Measurements from ENCODE around the gene CEMIP.

The CEMIP gene

DNA sequence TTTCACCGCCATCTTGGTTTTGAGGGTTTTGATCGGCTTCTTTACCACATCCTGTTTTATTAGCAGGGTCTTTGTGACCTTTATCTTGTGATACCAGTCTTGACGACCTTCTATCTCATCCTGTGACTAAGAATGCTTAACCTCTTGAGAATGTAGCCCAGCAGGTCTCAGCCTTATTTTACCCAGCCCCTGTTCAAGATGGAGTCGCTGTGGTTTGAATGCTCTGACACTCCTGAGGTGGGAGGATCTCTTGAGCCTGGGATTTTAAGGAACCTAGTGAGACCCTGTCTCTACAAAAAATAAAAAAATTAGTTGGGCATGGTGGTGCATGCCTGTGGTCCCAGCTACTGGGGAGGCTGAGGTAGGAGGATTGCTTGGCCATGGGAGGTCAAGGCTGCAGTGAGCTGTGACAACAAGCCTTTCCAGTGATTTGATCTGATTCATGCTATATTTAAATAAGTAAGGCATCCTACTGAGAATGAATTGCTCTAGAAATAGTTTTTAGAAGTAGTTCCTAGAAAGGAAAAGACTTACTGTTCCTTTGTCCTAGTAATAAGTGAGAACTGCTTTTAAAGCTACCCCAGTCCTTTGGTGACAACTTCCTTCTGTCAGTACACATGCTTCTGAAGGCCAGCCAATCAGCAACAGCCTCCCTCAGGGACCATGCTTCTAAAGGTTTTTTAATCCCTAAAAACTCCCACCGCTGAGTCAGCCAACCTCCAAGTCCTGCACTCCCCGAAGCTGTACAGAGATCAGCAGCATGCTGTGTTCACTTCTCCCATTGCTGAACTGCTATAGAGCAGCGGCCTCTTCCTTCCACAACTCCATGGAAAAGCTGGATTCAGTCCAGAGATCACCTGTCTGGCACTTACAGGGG, 9.1 kb upstream of the CEMIP start:
- Histone ChIP-seq H3K4me1 (ENCODE audit: control insufficient read depth in 2 of 2, insufficient read depth in 2 of 2, low read length in 2 of 2) (no peaks in the 10 kb centered on the region), H3K4me3 (ENCODE audit: low read length in 2 of 2) (no peak overlapping the region), H3K27ac (ENCODE audit: low read depth in 2 of 2, low read length in 2 of 2) (no peak overlapping the region), H3K9me3 (ENCODE audit: control insufficient read depth in 2 of 2, low read length in 2 of 2) (no peaks in the 10 kb centered on the region), H3K27me3 (ENCODE audit: control insufficient read depth in 2 of 2, insufficient read depth in 2 of 2, low read length in 2 of 2) (no peaks in the 10 kb centered on the region), H3K9ac (ENCODE audit: low read depth in 1 of 2, low read length in 2 of 2) (no peak overlapping the region), H3K36me3 (ENCODE audit: control insufficient read depth in 2 of 2, insufficient read depth in 2 of 2, low read length in 2 of 2) (no peaks in the 10 kb centered on the region)

DNA sequence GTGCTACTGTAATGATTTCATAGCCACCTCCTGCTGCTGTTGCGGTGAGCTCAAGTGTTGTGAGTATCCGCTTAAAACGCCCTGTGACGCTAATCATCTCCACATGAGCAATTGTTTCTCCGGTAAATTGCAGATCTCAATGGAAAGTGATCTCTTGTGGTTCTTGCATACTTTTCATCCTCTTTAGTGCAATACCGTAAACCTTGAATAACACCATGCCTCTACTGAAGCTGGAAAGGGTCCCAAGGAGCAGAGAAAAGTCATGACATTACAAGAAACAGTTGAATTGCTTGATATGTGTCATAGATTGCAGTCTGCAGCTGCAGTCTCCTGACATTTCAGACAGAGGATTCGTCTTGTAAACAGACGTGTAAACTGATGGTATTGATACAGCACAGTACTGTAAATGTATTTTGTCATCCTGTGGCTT, 6.0 kb upstream of the CEMIP start:
- Histone ChIP-seq H3K4me3 (ENCODE audit: low read length in 2 of 2) (no peak overlapping the region), H3K9me3 (ENCODE audit: control insufficient read depth in 2 of 2, low read length in 2 of 2) (no peaks in the 10 kb centered on the region), H3K27ac (ENCODE audit: low read depth in 2 of 2, low read length in 2 of 2) (no peak overlapping the region), H3K9ac (ENCODE audit: low read depth in 1 of 2, low read length in 2 of 2) (no peak overlapping the region), H3K27me3 (ENCODE audit: control insufficient read depth in 2 of 2, insufficient read depth in 2 of 2, low read length in 2 of 2) (no peaks in the 10 kb centered on the region), H3K4me1 (ENCODE audit: control insufficient read depth in 2 of 2, insufficient read depth in 2 of 2, low read length in 2 of 2) (peaks cover 12 to 21% of the 10 kb centered on the region in 2 donors), H3K36me3 (ENCODE audit: control insufficient read depth in 2 of 2, insufficient read depth in 2 of 2, low read length in 2 of 2) (no peaks in the 10 kb centered on the region)

- Histone ChIP-seq H3K9ac (ENCODE audit: low read depth in 1 of 2, low read length in 2 of 2) (no peak overlapping the region), H3K9me3 (ENCODE audit: control insufficient read depth in 2 of 2, low read length in 2 of 2) (no peaks in the 10 kb centered on the region), H3K36me3 (ENCODE audit: control insufficient read depth in 2 of 2, insufficient read depth in 2 of 2, low read length in 2 of 2) (no peaks in the 10 kb centered on the region), H3K4me1 (ENCODE audit: control insufficient read depth in 2 of 2, insufficient read depth in 2 of 2, low read length in 2 of 2) (peaks cover 15 to 28% of the 10 kb centered on the region in 2 donors), H3K27ac (ENCODE audit: low read depth in 2 of 2, low read length in 2 of 2) (no peak overlapping the region), H3K4me3 (ENCODE audit: low read length in 2 of 2) (no peak overlapping the region), H3K27me3 (ENCODE audit: control insufficient read depth in 2 of 2, insufficient read depth in 2 of 2, low read length in 2 of 2) (peaks cover 0 to 5% of the 10 kb centered on the region in 2 donors)
These were observed 5.3 kb upstream of the CEMIP start for GRCh38 chr15:80773792-80774352.

DNA sequence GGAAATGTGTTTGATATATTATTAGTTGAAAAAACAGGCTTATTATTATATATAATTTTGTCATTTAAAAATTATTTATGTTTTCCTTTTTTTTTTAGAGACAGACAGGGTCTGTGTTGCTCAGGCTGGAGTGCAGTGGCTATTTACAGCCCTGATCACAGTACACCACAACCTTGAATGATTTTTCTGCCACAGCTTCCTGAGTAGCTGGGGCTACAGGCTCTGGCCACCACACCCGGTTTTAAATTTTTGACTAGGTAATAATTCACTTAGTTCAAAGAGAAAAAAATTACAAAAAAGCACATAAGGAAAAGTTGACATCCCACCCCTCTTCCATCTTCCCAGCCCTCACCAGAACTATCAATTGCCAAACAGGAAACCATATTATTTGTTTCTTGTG, 4.7 kb upstream of the CEMIP start:
- no peak overlapping the region for H3K4me3 ChIP-seq (ENCODE audit: low read length in 2 of 2)
- H3K9me3 ChIP-seq (ENCODE audit: control insufficient read depth in 2 of 2, low read length in 2 of 2): no peaks in the 10 kb centered on the region
- no peak overlapping the region for H3K27ac ChIP-seq (ENCODE audit: low read depth in 2 of 2, low read length in 2 of 2)
- peaks cover 0 to 8% of the 10 kb centered on the region in 2 donors for H3K27me3 ChIP-seq (ENCODE audit: control insufficient read depth in 2 of 2, insufficient read depth in 2 of 2, low read length in 2 of 2)
- no peak overlapping the region for H3K9ac ChIP-seq (ENCODE audit: low read depth in 1 of 2, low read length in 2 of 2)
- H3K36me3 ChIP-seq (ENCODE audit: control insufficient read depth in 2 of 2, insufficient read depth in 2 of 2, low read length in 2 of 2): no peaks in the 10 kb centered on the region
- H3K4me1 ChIP-seq (ENCODE audit: control insufficient read depth in 2 of 2, insufficient read depth in 2 of 2, low read length in 2 of 2): peaks cover 19 to 31% of the 10 kb centered on the region in 2 donors

DNA sequence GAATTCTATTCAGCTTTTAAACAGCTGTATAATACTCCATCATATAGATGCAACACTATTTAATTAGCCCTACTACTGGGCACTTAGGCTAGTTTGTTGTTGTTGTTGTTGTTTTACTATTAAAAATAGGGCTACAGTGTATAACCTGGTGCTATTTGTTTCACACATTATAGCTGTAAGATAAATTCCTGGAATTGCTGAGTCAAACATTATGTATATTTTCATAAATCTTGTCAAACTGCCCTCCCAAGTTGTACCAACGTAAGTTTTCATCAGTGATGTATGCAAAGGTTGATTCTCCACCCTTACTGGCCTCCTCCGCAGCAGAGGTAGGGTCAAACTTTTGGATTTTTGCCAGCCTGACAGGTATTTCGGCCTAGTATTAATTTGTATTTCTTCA, 3.8 kb upstream of the CEMIP start:
- H3K4me1 ChIP-seq (ENCODE audit: control insufficient read depth in 2 of 2, insufficient read depth in 2 of 2, low read length in 2 of 2): peaks cover 28 to 40% of the 10 kb centered on the region in 2 donors
- H3K9me3 ChIP-seq (ENCODE audit: control insufficient read depth in 2 of 2, low read length in 2 of 2): no peaks in the 10 kb centered on the region
- no peak overlapping the region for H3K27ac ChIP-seq (ENCODE audit: low read depth in 2 of 2, low read length in 2 of 2)
- H3K4me3 ChIP-seq (ENCODE audit: low read length in 2 of 2): no peak overlapping the region
- H3K27me3 ChIP-seq (ENCODE audit: control insufficient read depth in 2 of 2, insufficient read depth in 2 of 2, low read length in 2 of 2): peaks cover 8 to 17% of the 10 kb centered on the region in 2 donors
- no peak overlapping the region for H3K9ac ChIP-seq (ENCODE audit: low read depth in 1 of 2, low read length in 2 of 2)
- no peaks in the 10 kb centered on the region for H3K36me3 ChIP-seq (ENCODE audit: control insufficient read depth in 2 of 2, insufficient read depth in 2 of 2, low read length in 2 of 2)

GRCh38 chr15:80776420-80777045, 2.6 kb upstream of the CEMIP start:
- Histone ChIP-seq H3K9ac (ENCODE audit: low read depth in 1 of 2, low read length in 2 of 2) (no peak overlapping the region), H3K27me3 (ENCODE audit: control insufficient read depth in 2 of 2, insufficient read depth in 2 of 2, low read length in 2 of 2) (peaks cover 10 to 23% of the 10 kb centered on the region in 2 donors), H3K9me3 (ENCODE audit: control insufficient read depth in 2 of 2, low read length in 2 of 2) (no peaks in the 10 kb centered on the region), H3K4me1 (ENCODE audit: control insufficient read depth in 2 of 2, insufficient read depth in 2 of 2, low read length in 2 of 2) (peaks cover 32 to 40% of the 10 kb centered on the region in 2 donors), H3K27ac (ENCODE audit: low read depth in 2 of 2, low read length in 2 of 2) (peak overlapping the region; percentile 69 to 81), H3K36me3 (ENCODE audit: control insufficient read depth in 2 of 2, insufficient read depth in 2 of 2, low read length in 2 of 2) (no peaks in the 10 kb centered on the region), H3K4me3 (ENCODE audit: low read length in 2 of 2) (no peak overlapping the region)

DNA sequence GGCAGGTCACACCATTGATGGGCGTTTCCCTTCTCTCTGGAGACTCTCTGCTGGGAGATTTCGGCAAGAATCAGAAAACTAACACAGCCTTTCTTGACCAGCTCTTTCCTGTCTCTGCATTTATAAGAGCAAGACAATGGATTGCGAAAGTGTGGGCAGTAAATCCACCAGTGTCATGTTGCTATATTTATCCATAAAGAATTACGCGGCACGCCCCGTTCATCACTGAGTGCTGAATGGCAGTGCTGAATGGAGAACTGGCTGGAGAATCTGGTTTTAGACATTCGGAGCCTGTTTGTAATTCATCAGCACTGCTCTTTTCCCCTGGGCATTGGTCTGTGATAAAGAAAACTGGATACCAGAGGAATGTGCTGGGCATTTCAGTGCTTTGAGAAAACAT, 2.0 kb upstream of the CEMIP start:
- Histone ChIP-seq H3K27ac (ENCODE audit: low read depth in 2 of 2, low read length in 2 of 2) (peak overlapping the region; percentile 69 to 81), H3K4me3 (ENCODE audit: low read length in 2 of 2) (no peak overlapping the region), H3K36me3 (ENCODE audit: control insufficient read depth in 2 of 2, insufficient read depth in 2 of 2, low read length in 2 of 2) (no peaks in the 10 kb centered on the region), H3K4me1 (ENCODE audit: control insufficient read depth in 2 of 2, insufficient read depth in 2 of 2, low read length in 2 of 2) (peaks cover 32 to 40% of the 10 kb centered on the region in 2 donors), H3K27me3 (ENCODE audit: control insufficient read depth in 2 of 2, insufficient read depth in 2 of 2, low read length in 2 of 2) (peaks cover 10 to 23% of the 10 kb centered on the region in 2 donors), H3K9me3 (ENCODE audit: control insufficient read depth in 2 of 2, low read length in 2 of 2) (no peaks in the 10 kb centered on the region), H3K9ac (ENCODE audit: low read depth in 1 of 2, low read length in 2 of 2) (no peak overlapping the region)

GRCh38 chr15:80777826-80778620, 1.1 kb upstream of the CEMIP start:
- no peaks in the 10 kb centered on the region for H3K36me3 ChIP-seq (ENCODE audit: control insufficient read depth in 2 of 2, insufficient read depth in 2 of 2, low read length in 2 of 2)
- no peak overlapping the region for H3K9ac ChIP-seq (ENCODE audit: low read depth in 1 of 2, low read length in 2 of 2)
- H3K9me3 ChIP-seq (ENCODE audit: control insufficient read depth in 2 of 2, low read length in 2 of 2): no peaks in the 10 kb centered on the region
- peaks cover 10 to 23% of the 10 kb centered on the region in 2 donors for H3K27me3 ChIP-seq (ENCODE audit: control insufficient read depth in 2 of 2, insufficient read depth in 2 of 2, low read length in 2 of 2)
- H3K27ac ChIP-seq (ENCODE audit: low read depth in 2 of 2, low read length in 2 of 2): no peak overlapping the region
- peaks cover 32 to 40% of the 10 kb centered on the region in 2 donors for H3K4me1 ChIP-seq (ENCODE audit: control insufficient read depth in 2 of 2, insufficient read depth in 2 of 2, low read length in 2 of 2)
- no peak overlapping the region for H3K4me3 ChIP-seq (ENCODE audit: low read length in 2 of 2)

GRCh38 chr15:80778621-80778963, 578 bp upstream of the CEMIP start:
- Histone ChIP-seq H3K4me3 (ENCODE audit: low read length in 2 of 2) (peak overlapping the region in 1 of 2 donors; percentile 49), H3K27me3 (ENCODE audit: control insufficient read depth in 2 of 2, insufficient read depth in 2 of 2, low read length in 2 of 2) (peaks cover 10 to 23% of the 10 kb centered on the region in 2 donors), H3K9me3 (ENCODE audit: control insufficient read depth in 2 of 2, low read length in 2 of 2) (no peaks in the 10 kb centered on the region), H3K9ac (ENCODE audit: low read depth in 1 of 2, low read length in 2 of 2) (peak overlapping the region in 1 of 2 donors; percentile 39), H3K27ac (ENCODE audit: low read depth in 2 of 2, low read length in 2 of 2) (no peak overlapping the region), H3K4me1 (ENCODE audit: control insufficient read depth in 2 of 2, insufficient read depth in 2 of 2, low read length in 2 of 2) (peaks cover 32 to 40% of the 10 kb centered on the region in 2 donors), H3K36me3 (ENCODE audit: control insufficient read depth in 2 of 2, insufficient read depth in 2 of 2, low read length in 2 of 2) (no peaks in the 10 kb centered on the region)
